Sigmoid colon (tissue), 4 donors: ENCODE results near the gene MYO18A.

ENCODE experiments used
- POLR2AphosphoS5 ChIP-seq, 4 donors: sonication (generic); formaldehyde crosslinking; IDR thresholded peaks; one replicate each; pipeline ENCODE4 v1.6.1; 2017; ENCODE audit warnings: antibody characterized with exemption in 4 of 4
- TF ChIP-seq, protein P1 (sequence below), 4 experiments: fragments of 450-650 bp in 3 of 4; fragments of 200-600 bp in 1 of 4; IDR thresholded peaks; one replicate each; pipeline ENCODE4 v1.5.1; 2016 to 2019; ENCODE audit warnings: antibody characterized with exemption in 4 of 4, mild to moderate bottlenecking in 3 of 4, moderate library complexity in 2 of 4

DNA sequence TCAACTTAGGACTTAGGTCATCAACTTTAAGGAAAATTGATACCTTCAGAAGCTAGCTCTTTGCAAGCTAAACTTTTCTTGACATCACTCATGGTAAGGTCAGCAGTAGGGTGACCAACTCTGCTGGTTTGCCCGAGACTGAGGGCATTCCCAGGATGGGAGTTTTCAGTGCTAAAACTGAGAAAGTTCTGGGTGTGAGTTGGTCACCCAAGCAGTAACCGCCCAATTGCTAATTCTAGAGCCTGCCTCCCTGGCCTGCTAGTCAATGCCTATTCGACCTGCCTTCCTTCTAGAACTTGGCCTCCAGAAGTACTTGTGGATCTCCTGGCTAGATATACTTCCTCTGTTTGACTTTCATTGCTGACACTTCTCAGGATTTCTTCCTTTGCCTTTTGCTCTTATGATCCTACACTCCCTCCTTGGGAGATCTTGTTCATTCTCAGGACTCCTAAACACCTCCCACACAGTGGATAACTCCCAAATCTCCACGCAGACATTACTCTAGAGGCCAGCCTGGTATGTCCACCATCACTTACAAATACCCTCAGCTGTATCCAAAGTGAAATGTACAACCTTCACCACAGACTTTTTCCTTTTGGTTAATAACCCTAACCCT, 10.5 kb upstream of the MYO18A start:
- TF ChIP-seq, protein P1, sequence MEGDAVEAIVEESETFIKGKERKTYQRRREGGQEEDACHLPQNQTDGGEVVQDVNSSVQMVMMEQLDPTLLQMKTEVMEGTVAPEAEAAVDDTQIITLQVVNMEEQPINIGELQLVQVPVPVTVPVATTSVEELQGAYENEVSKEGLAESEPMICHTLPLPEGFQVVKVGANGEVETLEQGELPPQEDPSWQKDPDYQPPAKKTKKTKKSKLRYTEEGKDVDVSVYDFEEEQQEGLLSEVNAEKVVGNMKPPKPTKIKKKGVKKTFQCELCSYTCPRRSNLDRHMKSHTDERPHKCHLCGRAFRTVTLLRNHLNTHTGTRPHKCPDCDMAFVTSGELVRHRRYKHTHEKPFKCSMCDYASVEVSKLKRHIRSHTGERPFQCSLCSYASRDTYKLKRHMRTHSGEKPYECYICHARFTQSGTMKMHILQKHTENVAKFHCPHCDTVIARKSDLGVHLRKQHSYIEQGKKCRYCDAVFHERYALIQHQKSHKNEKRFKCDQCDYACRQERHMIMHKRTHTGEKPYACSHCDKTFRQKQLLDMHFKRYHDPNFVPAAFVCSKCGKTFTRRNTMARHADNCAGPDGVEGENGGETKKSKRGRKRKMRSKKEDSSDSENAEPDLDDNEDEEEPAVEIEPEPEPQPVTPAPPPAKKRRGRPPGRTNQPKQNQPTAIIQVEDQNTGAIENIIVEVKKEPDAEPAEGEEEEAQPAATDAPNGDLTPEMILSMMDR (IDR thresholded peaks at IDR 0.05), result no peak
- no peak for TF ChIP-seq POLR2AphosphoS5 (IDR thresholded peaks at IDR 0.05)
